GM21619 (cell line): ENCODE data around the gene RASSF5.
"Not testable (repeated sequence)": the region's sequence is repeated elsewhere in the genome, so short reads cannot be mapped to it uniquely, and the experiment has no call there.

Experiments used
- ATAC-seq: cut with Tn5 transposase; IDR thresholded peaks from one replicate; pipeline ENCODE4 v1.9.1; 2021; ENCODE audit not compliant: unreplicated experiment

The RASSF5 gene

GRCh38 chr1:206566999-206567398, 59.7 kb downstream of the RASSF5 start:
- no peak for ATAC-seq

- no peak for ATAC-seq
Observed at GRCh38 chr1:206568256-206568655, 60.9 kb downstream of the RASSF5 start.

GRCh38 chr1:206568779-206569352, 61.5 kb downstream of the RASSF5 start:
- no peak for ATAC-seq

GRCh38 chr1:206569556-206569955, 62.2 kb downstream of the RASSF5 start:
- no peak for ATAC-seq

- ATAC-seq, result no peak
Observed at GRCh38 chr1:206570529-206570928, 63.2 kb downstream of the RASSF5 start.

- ATAC-seq, result no peak
Observed at GRCh38 chr1:206572835-206573234, 65.5 kb downstream of the RASSF5 start.

- no peak for ATAC-seq
Observed at GRCh38 chr1:206573319-206573718, 66.0 kb downstream of the RASSF5 start.

- ATAC-seq, result no peak
Observed at GRCh38 chr1:206573762-206574161, 66.4 kb downstream of the RASSF5 start.

- no peak for ATAC-seq
Observed at GRCh38 chr1:206575165-206575893, 68.0 kb downstream of the RASSF5 start.

GRCh38 chr1:206575894-206576737, 68.8 kb downstream of the RASSF5 start:
- no peak for ATAC-seq

GRCh38 chr1:206577626-206578025, 70.3 kb downstream of the RASSF5 start:
- ATAC-seq, result no peak

- ATAC-seq, result no peak
Observed at GRCh38 chr1:206578068-206578977, 71.0 kb downstream of the RASSF5 start.

- ATAC-seq, result no peak
Observed at GRCh38 chr1:206578978-206579374, 71.6 kb downstream of the RASSF5 start.

- peak; percentile 81 for ATAC-seq
Observed at GRCh38 chr1:206579747-206580437, 72.6 kb downstream of the RASSF5 start.

GRCh38 chr1:206580438-206581113, 73.2 kb downstream of the RASSF5 start:
- ATAC-seq, result no peak

GRCh38 chr1:206581114-206581497, 73.8 kb downstream of the RASSF5 start:
- ATAC-seq, result not testable (repeated sequence)

GRCh38 chr1:206581571-206581981, 74.2 kb downstream of the RASSF5 start:
- ATAC-seq, result no peak

- ATAC-seq, result no peak
Observed at GRCh38 chr1:206582537-206582936, 75.2 kb downstream of the RASSF5 start.

GRCh38 chr1:206582971-206583706, 75.8 kb downstream of the RASSF5 start:
- ATAC-seq, result no peak
